GM23338 (cell line): ENCODE data around the gene SLC13A3. TPM values are rescaled to one million over a fixed set of nuclear protein-coding genes. Genes with fewer than 3 reads are reported as not detected.

Experiments used
- ATAC-seq: fragments of 200-7000 bp; cut with Tn5 transposase; 3 replicates; pipeline ENCODE4 v1.9.1; 2020
- DNase-seq: peaks from one replicate; pipeline ENCODE4 v3.0.0-alpha.2; 2015; ENCODE audit warnings: low spot score
- H2AFZ ChIP-seq: fragments of 200-600 bp; sonication (generic); 2 replicates; pipeline ENCODE4 v1.8.0; 2016; ENCODE audit warnings: antibody characterized with exemption, mild to moderate bottlenecking, moderate library complexity
- H3F3A ChIP-seq: fragments of 200-600 bp; sonication (generic); replicated peaks from 2 replicates; pipeline ENCODE4 v1.8.0; 2017; ENCODE audit warnings: antibody characterized with exemption, mixed run types, low read depth
- H3K27ac ChIP-seq: fragments of 200-600 bp; sonication (generic); 2 replicates; pipeline ENCODE4 v1.6.1; 2016; ENCODE audit warnings: low read depth
- H3K27me3 ChIP-seq: fragments of 200-600 bp; sonication (generic); 2 replicates; pipeline ENCODE4 v1.8.0; 2016; ENCODE audit warnings: mild to moderate bottlenecking, mixed run types, moderate library complexity; ENCODE audit not compliant: insufficient read depth
- H3K36me3 ChIP-seq: fragments of 200-600 bp; sonication (generic); 2 replicates; pipeline ENCODE4 v1.8.0; 2016; ENCODE audit warnings: mild to moderate bottlenecking; ENCODE audit not compliant: insufficient read depth
- H3K4me1 ChIP-seq: fragments of 200-600 bp; sonication (generic); 2 replicates; pipeline ENCODE4 v1.8.0; 2016; ENCODE audit warnings: mild to moderate bottlenecking, moderate library complexity; ENCODE audit not compliant: insufficient read depth
- H3K4me2 ChIP-seq: fragments of 200-600 bp; sonication (generic); 2 replicates; pipeline ENCODE4 v1.7.1; 2017; ENCODE audit warnings: mixed run types
- H3K4me3 ChIP-seq: fragments of 200-600 bp; sonication (generic); 2 replicates; pipeline ENCODE4 v1.6.1; 2016; ENCODE audit warnings: mixed run types
- H3K79me2 ChIP-seq: fragments of 200-600 bp; sonication (generic); replicated peaks from 2 replicates; pipeline ENCODE4 v1.8.0; 2017; ENCODE audit warnings: mild to moderate bottlenecking; ENCODE audit not compliant: insufficient read depth
- H3K9me2 ChIP-seq: fragments of 200-600 bp; sonication (generic); 2 replicates; pipeline ENCODE4 v1.8.0; 2017; ENCODE audit not compliant: insufficient read depth
- H4K20me1 ChIP-seq: fragments of 200-600 bp; sonication (generic); replicated peaks from 2 replicates; pipeline ENCODE4 v1.8.0; 2017; ENCODE audit warnings: mild to moderate bottlenecking; ENCODE audit not compliant: insufficient read depth
- H3K27ac Mint-ChIP-seq: 2 replicates; pipeline ENCODE4 v1.8.0; 2020; ENCODE audit warnings: inconsistent platforms, mild to moderate bottlenecking, moderate library complexity, mixed read lengths
- H3K27me3 Mint-ChIP-seq: 3 replicates; pipeline ENCODE4 v1.8.0; 2022; ENCODE audit warnings: low read depth, mild to moderate bottlenecking, moderate library complexity, mixed read lengths, inconsistent platforms; ENCODE audit not compliant: insufficient read depth, poor library complexity
- H3K36me3 Mint-ChIP-seq: 3 replicates; pipeline ENCODE4 v1.8.0; 2021; ENCODE audit warnings: low read depth, mild to moderate bottlenecking, inconsistent platforms, moderate library complexity, mixed read lengths
- H3K4me1 Mint-ChIP-seq: 3 replicates; pipeline ENCODE4 v1.8.0; 2020; ENCODE audit warnings: mild to moderate bottlenecking, inconsistent platforms, mixed read lengths
- H3K4me3 Mint-ChIP-seq: 3 replicates; pipeline ENCODE4 v1.8.0; 2021; ENCODE audit warnings: moderate library complexity, mild to moderate bottlenecking, inconsistent platforms, mixed read lengths
- H3K9me3 Mint-ChIP-seq: 3 replicates; pipeline ENCODE4 v1.8.0; 2020; ENCODE audit warnings: moderate library complexity, mild to moderate bottlenecking, inconsistent platforms, mixed read lengths
- EZH2 ChIP-seq: fragments of 200-600 bp; sonication (generic); IDR thresholded peaks from one replicate; pipeline ENCODE4 v1.8.0; 2017; ENCODE audit warnings: antibody characterized with exemption, mild to moderate bottlenecking, low read depth; ENCODE audit not compliant: unreplicated experiment
- EZH2phosphoT487 ChIP-seq: fragments of 200-600 bp; sonication (generic); IDR thresholded peaks from one replicate; pipeline ENCODE4 v1.8.1; 2018; ENCODE audit warnings: antibody characterized with exemption; ENCODE audit not compliant: unreplicated experiment
- JUNB ChIP-seq: IDR thresholded peaks from one replicate; pipeline ENCODE4 v1.6.1; 2016; ENCODE audit warnings: antibody characterized with exemption; ENCODE audit not compliant: unreplicated experiment
- NANOG ChIP-seq: IDR thresholded peaks from 2 replicates; pipeline ENCODE4 v1.6.1; 2016; ENCODE audit warnings: antibody characterized with exemption, borderline replicate concordance
- POLR2AphosphoS5 ChIP-seq: IDR thresholded peaks from 2 replicates; pipeline ENCODE4 v1.6.1; 2016; ENCODE audit warnings: antibody characterized with exemption, low read depth
- STAT1 ChIP-seq: IDR thresholded peaks from one replicate; pipeline ENCODE4 v1.6.1; 2016; ENCODE audit warnings: antibody characterized with exemption; ENCODE audit not compliant: unreplicated experiment
- ZNF114 ChIP-seq: fragments of 250-450 bp; sonication (Bioruptor Pico); IDR thresholded peaks from 2 replicates; pipeline ENCODE4 v1.5.0; 2020; ENCODE audit warnings: mild to moderate bottlenecking, moderate library complexity
- ZNF331 ChIP-seq: fragments of 250-450 bp; sonication (Bioruptor Pico); IDR thresholded peaks from 2 replicates; pipeline ENCODE4 v1.5.0; 2020; ENCODE audit warnings: low read depth, mild to moderate bottlenecking, moderate library complexity
- polyA plus RNA-seq: library from polyadenylated mRNA; unstranded; fragments of >200 nt; fragmentation: Nextera tagmentation; extraction: Ambion mirVana; gene quantifications from 2 replicates; pipeline ENCODE4 v1.2.1, GENCODE V29; 2016
- total RNA-seq: library from RNA; depleted of rRNA; stranded (reverse); fragments of >200 nt; shearing (Covaris generic); gene quantifications from 2 replicates; pipeline ENCODE4 v1.2.3, GENCODE V29; 2014
- TF ChIP-seq, protein P1 (sequence below): IDR thresholded peaks from 2 replicates; pipeline ENCODE4 v1.6.1; 2016; ENCODE audit warnings: antibody characterized with exemption
- TF ChIP-seq, protein P2 (sequence below): IDR thresholded peaks from one replicate; pipeline ENCODE4 v1.6.1; 2018; ENCODE audit warnings: antibody characterized with exemption; ENCODE audit not compliant: unreplicated experiment
- TF ChIP-seq, protein P3 (sequence below): fragments of 250-450 bp; sonication (Bioruptor Pico); IDR thresholded peaks from 2 replicates; pipeline ENCODE4 v1.5.0; 2020; ENCODE audit warnings: mild to moderate bottlenecking, moderate library complexity

Gene SLC13A3
- total and polyA plus RNA-seq, 2 experiments from 2014 or later = 8.6 to 9.1 TPM

DNA sequence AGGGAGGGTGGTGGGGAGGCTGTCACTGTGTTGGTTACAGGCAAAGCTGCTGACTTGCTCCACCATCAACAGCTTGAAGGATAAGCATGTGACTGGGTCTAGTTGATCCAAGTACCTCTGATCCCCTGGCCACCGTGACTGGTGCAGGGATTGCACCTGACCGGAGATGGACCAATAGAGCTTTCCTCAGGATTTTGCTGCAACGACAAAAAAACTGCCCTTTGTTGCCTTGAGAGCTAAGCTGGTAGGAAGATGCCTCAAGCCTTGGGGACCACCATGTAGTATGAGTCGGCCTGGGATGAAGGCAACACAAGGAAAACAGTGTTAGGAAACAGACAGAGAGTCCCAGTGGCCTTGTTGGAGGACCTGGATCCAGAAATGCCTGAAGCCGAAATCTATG is 102.6 kb downstream of the SLC13A3 start:
- Mint-ChIP-seq H3K27ac (no peak overlapping the region), H3K4me1 (peaks cover 21% of the 10 kb centered on the region), H3K4me3 (no peak overlapping the region), H3K27me3 (peaks cover 7% of the 10 kb centered on the region), H3K36me3 (no peaks in the 10 kb centered on the region), H3K9me3 (no peaks in the 10 kb centered on the region)
- no peaks in the 10 kb centered on the region for H3K79me2 ChIP-seq
- H3K4me2 ChIP-seq = no peak overlapping the region
- DNase-seq (no peak), ATAC-seq (no peak)
- H3K4me3 ChIP-seq = no peak overlapping the region
- H3K27me3 ChIP-seq = no peaks in the 10 kb centered on the region
- no peaks in the 10 kb centered on the region for H3K9me2 ChIP-seq
- H3K4me1 ChIP-seq = peaks cover 36% of the 10 kb centered on the region
- TF ChIP-seq EZH2 (no peak), POLR2AphosphoS5 (no peak), STAT1 (no peak), NANOG (no peak), JUNB (no peak), ZNF331 (CRISPR knock-in tag) (no peak), EZH2phosphoT487 (no peak), ZNF114 (no peak)
- TF ChIP-seq, protein P1, sequence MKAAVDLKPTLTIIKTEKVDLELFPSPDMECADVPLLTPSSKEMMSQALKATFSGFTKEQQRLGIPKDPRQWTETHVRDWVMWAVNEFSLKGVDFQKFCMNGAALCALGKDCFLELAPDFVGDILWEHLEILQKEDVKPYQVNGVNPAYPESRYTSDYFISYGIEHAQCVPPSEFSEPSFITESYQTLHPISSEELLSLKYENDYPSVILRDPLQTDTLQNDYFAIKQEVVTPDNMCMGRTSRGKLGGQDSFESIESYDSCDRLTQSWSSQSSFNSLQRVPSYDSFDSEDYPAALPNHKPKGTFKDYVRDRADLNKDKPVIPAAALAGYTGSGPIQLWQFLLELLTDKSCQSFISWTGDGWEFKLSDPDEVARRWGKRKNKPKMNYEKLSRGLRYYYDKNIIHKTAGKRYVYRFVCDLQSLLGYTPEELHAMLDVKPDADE = no peak
- TF ChIP-seq, protein P2, sequence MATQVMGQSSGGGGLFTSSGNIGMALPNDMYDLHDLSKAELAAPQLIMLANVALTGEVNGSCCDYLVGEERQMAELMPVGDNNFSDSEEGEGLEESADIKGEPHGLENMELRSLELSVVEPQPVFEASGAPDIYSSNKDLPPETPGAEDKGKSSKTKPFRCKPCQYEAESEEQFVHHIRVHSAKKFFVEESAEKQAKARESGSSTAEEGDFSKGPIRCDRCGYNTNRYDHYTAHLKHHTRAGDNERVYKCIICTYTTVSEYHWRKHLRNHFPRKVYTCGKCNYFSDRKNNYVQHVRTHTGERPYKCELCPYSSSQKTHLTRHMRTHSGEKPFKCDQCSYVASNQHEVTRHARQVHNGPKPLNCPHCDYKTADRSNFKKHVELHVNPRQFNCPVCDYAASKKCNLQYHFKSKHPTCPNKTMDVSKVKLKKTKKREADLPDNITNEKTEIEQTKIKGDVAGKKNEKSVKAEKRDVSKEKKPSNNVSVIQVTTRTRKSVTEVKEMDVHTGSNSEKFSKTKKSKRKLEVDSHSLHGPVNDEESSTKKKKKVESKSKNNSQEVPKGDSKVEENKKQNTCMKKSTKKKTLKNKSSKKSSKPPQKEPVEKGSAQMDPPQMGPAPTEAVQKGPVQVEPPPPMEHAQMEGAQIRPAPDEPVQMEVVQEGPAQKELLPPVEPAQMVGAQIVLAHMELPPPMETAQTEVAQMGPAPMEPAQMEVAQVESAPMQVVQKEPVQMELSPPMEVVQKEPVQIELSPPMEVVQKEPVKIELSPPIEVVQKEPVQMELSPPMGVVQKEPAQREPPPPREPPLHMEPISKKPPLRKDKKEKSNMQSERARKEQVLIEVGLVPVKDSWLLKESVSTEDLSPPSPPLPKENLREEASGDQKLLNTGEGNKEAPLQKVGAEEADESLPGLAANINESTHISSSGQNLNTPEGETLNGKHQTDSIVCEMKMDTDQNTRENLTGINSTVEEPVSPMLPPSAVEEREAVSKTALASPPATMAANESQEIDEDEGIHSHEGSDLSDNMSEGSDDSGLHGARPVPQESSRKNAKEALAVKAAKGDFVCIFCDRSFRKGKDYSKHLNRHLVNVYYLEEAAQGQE = no peak
- TF ChIP-seq, protein P3, sequence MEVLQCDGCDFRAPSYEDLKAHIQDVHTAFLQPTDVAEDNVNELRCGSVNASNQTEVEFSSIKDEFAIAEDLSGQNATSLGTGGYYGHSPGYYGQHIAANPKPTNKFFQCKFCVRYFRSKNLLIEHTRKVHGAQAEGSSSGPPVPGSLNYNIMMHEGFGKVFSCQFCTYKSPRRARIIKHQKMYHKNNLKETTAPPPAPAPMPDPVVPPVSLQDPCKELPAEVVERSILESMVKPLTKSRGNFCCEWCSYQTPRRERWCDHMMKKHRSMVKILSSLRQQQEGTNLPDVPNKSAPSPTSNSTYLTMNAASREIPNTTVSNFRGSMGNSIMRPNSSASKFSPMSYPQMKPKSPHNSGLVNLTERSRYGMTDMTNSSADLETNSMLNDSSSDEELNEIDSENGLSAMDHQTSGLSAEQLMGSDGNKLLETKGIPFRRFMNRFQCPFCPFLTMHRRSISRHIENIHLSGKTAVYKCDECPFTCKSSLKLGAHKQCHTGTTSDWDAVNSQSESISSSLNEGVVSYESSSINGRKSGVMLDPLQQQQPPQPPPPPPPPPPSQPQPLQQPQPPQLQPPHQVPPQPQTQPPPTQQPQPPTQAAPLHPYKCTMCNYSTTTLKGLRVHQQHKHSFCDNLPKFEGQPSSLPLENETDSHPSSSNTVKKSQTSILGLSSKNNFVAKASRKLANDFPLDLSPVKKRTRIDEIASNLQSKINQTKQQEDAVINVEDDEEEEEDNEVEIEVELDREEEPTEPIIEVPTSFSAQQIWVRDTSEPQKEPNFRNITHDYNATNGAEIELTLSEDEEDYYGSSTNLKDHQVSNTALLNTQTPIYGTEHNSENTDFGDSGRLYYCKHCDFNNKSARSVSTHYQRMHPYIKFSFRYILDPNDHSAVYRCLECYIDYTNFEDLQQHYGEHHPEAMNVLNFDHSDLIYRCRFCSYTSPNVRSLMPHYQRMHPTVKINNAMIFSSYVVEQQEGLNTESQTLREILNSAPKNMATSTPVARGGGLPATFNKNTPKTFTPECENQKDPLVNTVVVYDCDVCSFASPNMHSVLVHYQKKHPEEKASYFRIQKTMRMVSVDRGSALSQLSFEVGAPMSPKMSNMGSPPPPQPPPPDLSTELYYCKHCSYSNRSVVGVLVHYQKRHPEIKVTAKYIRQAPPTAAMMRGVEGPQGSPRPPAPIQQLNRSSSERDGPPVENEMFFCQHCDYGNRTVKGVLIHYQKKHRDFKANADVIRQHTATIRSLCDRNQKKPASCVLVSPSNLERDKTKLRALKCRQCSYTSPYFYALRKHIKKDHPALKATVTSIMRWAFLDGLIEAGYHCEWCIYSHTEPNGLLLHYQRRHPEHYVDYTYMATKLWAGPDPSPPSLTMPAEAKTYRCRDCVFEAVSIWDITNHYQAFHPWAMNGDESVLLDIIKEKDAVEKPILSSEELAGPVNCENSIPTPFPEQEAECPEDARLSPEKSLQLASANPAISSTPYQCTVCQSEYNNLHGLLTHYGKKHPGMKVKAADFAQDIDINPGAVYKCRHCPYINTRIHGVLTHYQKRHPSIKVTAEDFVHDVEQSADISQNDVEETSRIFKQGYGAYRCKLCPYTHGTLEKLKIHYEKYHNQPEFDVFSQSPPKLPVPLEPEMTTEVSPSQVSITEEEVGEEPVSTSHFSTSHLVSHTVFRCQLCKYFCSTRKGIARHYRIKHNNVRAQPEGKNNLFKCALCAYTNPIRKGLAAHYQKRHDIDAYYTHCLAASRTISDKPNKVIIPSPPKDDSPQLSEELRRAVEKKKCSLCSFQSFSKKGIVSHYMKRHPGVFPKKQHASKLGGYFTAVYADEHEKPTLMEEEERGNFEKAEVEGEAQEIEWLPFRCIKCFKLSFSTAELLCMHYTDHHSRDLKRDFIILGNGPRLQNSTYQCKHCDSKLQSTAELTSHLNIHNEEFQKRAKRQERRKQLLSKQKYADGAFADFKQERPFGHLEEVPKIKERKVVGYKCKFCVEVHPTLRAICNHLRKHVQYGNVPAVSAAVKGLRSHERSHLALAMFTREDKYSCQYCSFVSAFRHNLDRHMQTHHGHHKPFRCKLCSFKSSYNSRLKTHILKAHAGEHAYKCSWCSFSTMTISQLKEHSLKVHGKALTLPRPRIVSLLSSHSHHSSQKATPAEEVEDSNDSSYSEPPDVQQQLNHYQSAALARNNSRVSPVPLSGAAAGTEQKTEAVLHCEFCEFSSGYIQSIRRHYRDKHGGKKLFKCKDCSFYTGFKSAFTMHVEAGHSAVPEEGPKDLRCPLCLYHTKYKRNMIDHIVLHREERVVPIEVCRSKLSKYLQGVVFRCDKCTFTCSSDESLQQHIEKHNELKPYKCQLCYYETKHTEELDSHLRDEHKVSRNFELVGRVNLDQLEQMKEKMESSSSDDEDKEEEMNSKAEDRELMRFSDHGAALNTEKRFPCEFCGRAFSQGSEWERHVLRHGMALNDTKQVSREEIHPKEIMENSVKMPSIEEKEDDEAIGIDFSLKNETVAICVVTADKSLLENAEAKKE (CRISPR knock-in tag) = no peak
- no peaks in the 10 kb centered on the region for H3K36me3 ChIP-seq
- H2AFZ ChIP-seq = no peak overlapping the region
- H3F3A ChIP-seq = no peaks in the 10 kb centered on the region
- no peak overlapping the region for H3K27ac ChIP-seq
- no peaks in the 10 kb centered on the region for H4K20me1 ChIP-seq
